GM12892 (cell line): ENCODE results near the gene UVRAG.

Experiments used
- DNase-seq: peaks from one replicate; pipeline ENCODE4 v3.0.0; 2011; ENCODE audit not compliant: insufficient read length
- FAIRE-seq: peaks from 2 replicates; lab custom pipeline; 2011; peaks lifted over from hg19 to GRCh38; lab: Jason Lieb, UNC
- POLR2A ChIP-seq: IDR thresholded peaks from 2 replicates; pipeline ENCODE4 v1.6.1; 2011; ENCODE audit warnings: low read depth, low read length, control low read depth
- POLR2AphosphoS5 ChIP-seq: IDR thresholded peaks from 2 replicates; pipeline ENCODE4 v1.6.1; 2011; ENCODE audit warnings: low read depth, low read length, control low read depth
- TAF1 ChIP-seq: IDR thresholded peaks from 2 replicates; pipeline ENCODE4 v1.6.1; 2011; ENCODE audit warnings: low read depth, mild to moderate bottlenecking, control low read depth, low read length, borderline replicate concordance

The UVRAG gene

DNA sequence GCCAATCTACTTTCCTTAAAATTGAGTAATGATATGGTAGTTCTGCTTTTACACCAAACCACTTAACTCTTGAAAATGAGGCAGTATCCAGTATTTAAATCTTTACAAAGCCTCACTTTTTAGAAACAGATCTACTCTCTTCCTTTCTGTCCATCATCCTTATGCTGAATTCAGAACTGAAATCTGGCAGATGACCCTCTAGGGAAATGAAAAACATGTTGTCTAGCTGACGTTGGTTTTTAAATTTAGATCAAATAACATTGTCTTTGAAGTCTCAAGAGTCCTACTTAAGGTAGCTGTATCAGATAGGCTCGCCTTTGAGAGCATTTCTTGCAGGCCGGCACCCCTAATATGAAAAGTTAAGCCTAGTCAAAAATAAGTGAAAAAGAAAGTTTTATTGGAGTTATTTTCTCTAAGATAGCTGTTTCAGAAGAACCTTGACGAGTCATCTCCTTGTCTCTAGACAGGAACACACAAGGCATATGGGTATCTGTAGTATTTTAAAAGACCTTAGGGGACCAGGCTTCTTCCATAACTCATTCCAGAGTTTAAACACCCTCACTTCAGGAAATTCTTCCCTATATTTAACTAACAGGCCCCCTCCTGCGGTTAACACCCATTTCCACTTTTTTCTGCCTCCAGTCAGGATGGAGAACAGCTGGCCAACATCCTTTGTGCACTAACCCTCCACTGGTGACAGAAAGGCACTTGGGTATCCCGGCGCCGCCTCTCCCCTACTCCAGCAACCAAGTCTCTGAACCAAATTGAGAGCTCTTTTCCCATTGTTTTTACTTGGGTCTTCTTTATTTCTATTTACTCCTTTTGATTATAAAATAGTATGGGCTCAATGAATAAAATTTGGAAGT is 310.1 kb downstream of the UVRAG start:
- DNase-seq, result no peak
- peak; percentile 81 for FAIRE-seq
- TF ChIP-seq TAF1, result no peak
- TF ChIP-seq POLR2A, result no peak
- no peak for TF ChIP-seq POLR2AphosphoS5

DNA sequence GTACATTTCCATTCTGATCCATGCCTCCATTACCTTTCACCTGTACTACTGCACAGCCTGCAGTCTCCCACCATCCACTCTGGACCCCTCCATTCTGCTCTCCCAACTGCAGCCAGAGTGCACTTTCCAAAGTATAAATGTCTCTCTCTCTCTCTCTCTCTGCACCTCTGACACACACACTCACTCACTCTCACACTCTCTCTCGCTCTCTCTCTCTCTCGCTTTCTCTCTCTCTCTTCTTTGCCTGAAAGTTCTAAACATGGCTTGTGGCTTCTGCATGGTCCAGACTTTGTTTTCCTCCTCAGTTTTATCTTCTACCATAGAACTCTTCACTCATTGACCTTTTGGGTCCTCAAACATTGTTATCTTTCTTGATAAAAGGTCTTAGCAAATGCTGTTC is 314.7 kb downstream of the UVRAG start:
- TF ChIP-seq TAF1, result no peak
- no peak for TF ChIP-seq POLR2A
- no peak for TF ChIP-seq POLR2AphosphoS5
- FAIRE-seq (no peak), DNase-seq (no peak)

DNA sequence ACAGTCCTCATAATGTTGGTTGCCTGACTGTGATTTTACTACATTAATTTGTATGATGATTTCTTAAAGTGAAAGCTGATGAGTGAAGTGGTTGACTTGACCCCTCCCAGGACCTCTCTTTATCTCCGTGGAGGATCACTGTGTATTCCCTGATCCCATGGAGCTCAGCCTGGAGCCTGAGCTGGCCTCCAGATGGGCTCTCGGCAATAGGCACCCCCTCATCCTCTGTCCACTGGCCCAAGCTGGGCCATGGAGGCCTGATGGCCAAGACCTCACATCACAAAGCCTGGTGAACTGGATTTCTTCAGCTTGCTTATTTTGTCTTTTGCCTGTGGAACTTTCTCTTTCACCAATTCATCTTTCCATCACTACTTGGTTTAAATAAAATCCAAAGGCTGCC is 316.1 kb downstream of the UVRAG start:
- TF ChIP-seq POLR2AphosphoS5 (no peak), POLR2A (no peak), TAF1 (no peak)

DNA sequence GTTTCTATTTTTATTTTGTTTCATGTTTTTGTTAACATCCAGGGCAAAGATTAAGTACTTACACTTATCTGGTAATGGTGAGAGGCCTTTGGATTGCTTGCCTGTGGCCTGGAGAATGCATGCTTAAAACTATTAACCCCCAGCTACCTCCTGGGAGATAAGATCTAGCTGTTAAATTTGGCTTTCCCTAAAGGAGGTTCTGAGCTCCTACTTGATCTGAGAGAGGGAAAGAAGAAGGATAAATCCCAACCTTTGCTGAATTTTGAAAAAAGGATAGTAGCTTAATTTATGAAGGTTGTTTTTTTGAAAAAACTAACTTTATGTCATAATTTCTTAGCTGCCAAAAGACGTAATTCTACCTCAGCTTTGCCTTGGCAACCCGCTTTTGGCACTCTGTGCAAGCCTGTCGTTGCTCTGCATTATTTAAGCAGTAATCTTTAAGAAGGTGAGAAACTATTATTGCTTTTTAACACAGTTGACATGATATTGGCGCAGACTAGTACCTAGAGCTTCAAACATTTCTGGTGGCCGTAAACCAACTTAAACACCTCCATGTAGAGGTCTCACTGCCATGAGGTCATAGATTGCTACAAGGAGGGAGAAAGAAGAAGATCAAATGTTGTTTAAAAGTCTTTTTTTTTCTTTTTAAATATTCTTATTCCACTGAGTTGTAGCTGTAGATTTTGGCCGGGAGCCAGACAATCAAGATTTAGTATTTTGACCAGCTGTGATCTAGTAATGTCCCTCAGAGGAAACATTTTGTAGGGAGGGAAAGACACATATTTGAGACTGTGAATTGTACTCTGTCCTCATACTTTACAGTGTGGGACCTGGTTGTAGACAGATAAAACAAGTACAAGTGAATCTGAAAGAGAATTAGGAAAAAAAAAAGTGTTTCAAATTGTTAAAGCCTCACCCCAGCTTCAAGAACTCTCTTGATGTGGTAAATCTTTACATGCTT is 316.9 kb downstream of the UVRAG start:
- TF ChIP-seq TAF1 (no peak), POLR2A (no peak), POLR2AphosphoS5 (no peak)
- DNase-seq (no peak), FAIRE-seq (no peak)

More for the DNA sequence above, 316.1 kb downstream of the UVRAG start:
- DNase-seq (no peak), FAIRE-seq (no peak)

DNA sequence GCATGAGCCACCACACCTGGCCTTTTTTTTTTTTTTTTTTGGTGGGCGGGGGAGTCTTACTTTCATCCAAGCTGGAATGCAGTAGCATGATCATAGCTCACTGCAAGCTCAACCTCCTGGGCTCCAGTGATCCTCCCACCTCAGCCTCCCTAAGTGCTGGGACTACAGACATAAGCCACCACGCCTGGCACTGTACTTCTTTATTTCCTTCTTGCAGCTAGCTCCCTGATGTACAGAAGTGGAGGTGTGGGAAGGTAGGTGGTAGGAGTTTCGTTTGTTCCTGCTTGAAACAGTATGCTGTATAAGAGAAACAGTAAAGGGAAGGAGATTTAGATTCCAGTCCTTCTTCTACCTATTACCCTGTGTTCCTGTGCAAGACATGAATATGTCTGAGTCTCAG is 319.2 kb downstream of the UVRAG start:
- FAIRE-seq (no peak), DNase-seq (no peak)
- TF ChIP-seq POLR2A, result no peak
- TF ChIP-seq TAF1, result no peak
- no peak for TF ChIP-seq POLR2AphosphoS5

DNA sequence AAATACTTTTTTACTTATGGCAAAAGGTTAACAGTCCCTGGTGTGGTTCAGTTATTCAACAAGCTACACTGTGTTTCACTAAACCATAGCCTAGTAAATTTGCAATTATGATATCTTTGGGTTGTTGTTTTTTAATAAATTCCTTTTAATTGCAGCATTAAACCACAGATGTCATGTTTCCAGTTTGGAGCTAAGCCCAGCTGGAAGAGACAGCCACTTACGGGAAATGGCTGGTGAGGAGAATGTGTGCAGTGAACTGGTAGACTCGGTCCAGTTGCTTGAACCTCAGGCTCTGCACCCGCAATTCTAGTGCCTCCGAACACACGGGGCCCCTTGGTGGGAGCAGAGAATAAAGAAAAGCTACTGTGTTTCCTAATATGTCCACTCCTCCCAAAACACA is 320.5 kb downstream of the UVRAG start:
- DNase-seq (no peak), FAIRE-seq (peak; percentile 27)
- TF ChIP-seq POLR2AphosphoS5 (no peak), POLR2A (no peak), TAF1 (no peak)

DNA sequence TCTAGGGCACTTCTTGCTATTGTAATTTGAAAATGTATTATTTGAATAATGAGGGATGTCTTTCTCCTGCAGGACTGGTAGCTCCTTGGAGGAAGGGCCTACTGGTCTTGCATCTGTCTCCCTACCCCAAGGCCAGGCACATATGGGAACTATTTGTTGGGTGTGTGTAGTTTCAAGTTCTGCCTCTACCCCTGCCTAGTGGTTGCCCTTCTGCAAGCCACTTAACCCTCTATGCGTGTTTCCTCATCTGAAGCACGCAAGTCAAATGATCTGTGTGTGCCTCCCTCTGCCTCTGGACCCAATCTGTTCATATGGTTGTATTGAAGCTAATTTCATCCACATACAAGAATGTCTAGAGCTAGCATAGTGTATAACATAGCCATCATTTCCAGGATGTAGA is 324.3 kb downstream of the UVRAG start:
- FAIRE-seq, result no peak
- TF ChIP-seq POLR2A (no peak), POLR2AphosphoS5 (peak; percentile 47; the same call in 1 of the 2 replicates), TAF1 (no peak)
- DNase-seq, result no peak

DNA sequence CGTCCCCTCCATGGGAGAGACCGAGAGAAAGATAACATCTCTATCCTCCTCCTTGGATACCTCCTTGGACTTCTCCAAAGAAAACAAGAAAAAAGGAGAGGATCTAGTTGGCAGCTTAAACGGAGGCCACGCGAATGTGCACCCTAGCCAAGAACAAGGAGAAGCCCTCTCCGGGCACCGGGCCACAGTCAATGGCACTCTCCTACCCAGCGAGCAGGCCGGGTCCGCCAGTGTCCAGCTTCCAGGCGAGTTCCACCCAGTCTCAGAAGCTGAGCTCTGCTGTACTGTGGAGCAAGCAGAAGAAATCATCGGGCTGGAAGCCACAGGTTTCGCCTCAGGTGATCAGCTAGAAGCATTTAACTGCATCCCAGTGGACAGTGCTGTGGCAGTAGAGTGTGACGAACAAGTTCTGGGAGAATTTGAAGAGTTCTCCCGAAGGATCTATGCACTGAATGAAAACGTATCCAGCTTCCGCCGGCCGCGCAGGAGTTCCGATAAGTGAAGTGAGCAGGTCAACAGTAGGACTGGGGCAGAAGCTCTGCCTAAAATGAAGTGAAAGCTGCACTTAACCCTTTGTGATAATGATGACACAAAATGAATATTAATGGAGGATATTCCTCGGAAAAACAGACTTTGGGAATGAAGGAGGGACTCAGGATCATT is 326.0 kb downstream of the UVRAG start:
- TF ChIP-seq TAF1 (no peak), POLR2A (no peak), POLR2AphosphoS5 (no peak)
- DNase-seq (no peak), FAIRE-seq (no peak)

DNA sequence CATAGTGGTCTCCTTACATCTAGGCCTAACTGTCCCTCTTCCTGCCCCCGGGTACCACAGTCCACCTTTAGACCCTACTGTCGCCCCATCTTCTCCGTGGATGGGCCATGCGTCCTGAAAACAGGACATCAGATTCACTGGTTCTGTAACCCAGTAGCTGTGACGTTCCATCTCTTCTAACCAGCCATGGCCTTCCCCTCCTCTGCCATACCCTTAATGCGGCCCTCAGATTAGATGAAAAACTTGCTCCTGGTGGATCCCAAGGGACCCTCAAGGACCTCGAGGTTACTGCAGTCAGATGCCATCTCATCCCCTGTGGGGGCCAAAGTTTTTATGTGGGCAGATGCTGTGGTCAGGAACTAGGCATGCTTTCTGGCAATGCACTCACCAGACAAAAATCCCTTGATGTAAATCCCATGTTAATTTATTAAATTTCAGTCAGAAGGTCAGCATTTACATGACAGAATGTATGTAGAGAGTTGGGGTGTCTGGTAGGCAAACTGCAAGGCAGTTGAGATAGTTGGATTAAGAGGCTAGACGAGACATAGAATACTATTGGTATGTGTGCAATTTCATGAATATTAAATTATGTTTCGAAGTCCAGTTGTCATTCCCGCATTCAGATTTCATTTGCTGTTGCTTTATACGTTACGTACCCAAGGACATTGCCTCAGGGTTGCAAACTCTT is 327.0 kb downstream of the UVRAG start:
- FAIRE-seq (no peak), DNase-seq (no peak)
- TF ChIP-seq POLR2A (no peak), POLR2AphosphoS5 (no peak)

DNA sequence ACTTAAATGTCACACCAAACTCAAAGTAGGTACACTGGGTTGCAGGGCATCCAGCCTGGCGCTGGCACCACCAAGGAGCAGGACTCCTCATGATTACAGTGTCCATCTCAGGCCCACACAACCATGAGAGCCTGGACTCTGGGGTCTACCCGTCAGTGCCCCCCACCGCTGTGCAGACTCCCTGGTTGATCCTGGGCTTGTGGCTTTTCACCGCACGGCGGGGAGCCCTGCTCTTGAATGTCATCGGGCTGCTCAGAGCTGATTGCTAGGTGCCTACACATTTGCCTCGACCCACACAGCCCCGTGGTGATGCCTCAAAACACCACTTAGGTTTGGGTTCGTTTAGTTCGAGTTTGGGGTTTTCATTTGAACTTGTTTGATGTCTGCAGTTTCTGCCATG is 328.3 kb downstream of the UVRAG start:
- TF ChIP-seq POLR2A (peak; percentile 28; the same call in 1 of the 2 replicates), TAF1 (no peak)
- no peak for FAIRE-seq
- no peak for DNase-seq
